ENCODE measurements around the gene KRT80. TPM values are rescaled to one million over a fixed set of nuclear protein-coding genes. Genes with fewer than 3 reads are reported as not detected.

KRT80 gene
- total and polyA plus RNA-seq, 2 of the 13 experiments (the other 11 are each of a cell fraction or from before 2014, with no cell fraction given), result 0.27 to 0.53 TPM

DNA sequence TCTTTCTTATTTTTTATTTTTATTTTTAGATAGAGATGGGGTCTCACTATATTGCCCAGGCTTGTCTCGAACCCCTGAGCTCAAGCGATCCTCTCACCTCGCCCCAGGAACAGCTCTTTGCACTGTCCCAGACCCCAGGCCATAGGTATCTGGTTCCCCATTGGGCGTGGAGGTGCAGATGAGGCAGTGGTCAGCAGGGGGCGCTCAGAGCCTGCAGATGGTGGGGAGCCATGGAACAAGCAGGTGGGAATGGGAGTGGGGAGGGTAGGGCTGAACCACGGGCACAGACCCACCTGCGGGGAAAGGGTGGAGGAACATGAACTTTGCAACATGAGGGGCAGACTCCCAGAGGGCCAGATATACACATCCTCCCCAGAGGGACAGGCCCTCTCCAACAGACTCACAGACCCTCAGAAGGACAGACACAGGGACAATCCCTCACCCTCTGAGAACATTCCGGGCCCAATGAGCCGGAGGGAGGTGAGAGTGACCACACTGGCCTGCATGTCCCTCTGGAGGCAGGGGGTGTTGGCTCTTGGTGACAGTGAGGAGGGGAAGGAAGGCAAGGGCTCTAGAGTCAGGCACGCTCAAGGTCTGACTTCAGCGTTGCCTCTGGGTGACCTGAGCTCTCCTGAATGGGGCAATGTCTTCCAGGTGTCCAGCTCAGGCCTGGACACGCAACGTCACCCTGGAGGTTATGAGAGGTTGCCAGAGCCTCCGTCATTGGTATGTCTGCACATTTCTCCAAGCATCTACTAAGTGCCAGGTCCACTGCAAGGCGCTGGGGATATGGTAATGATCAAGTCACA lies 34.9 kb downstream of the KRT80 start (continued):
- no peak for TF ChIP-seq FOXP1 (IDR thresholded peaks at IDR 0.05)
- no peak for TF ChIP-seq FOXP1 (CRISPR knock-in tag; IDR thresholded peaks at IDR 0.05)

DNA sequence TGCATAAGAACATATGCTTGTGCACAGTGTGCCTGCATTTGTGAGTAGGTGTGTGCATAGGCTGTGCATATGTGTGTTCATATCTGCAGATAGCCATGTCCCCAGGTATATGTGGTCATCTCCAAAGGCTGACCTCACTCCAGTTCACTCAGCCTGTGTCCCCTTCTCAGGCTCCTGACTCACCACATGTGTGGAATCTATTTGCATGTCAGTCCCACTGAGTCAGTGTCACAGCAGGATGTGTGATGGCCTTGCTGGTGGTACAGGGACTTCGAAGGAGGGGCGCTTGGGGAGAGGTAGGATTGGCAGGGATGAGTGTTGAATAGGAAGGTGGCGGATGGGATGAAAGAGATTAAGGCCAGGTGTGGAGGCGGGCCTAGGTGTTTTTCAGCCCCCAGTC lies 35.5 kb downstream of the KRT80 start:
- ChIA-PET POLR2A (no interaction called here), CTCF (ENCODE audit: low intra/inter-chr PET ratio, low total read pairs) (interaction anchor here (2.6 to 2.7 kb wide), 3 partner anchors 57 to 723 kb away, joined by 16 to 45 read pairs (median 21); no protein-coding TSS in a partner anchor)
- Histone ChIP-seq H3K4me1 (ENCODE audit: insufficient read depth, low read length) (no peaks in the 10 kb centered on the region), H3K27ac (ENCODE audit: extremely low read length, insufficient read depth, low read length) (no peak overlapping the region), H3K9me3 (ENCODE audit: low read length) (no peaks in the 10 kb centered on the region), H3K4me3 (replicated peaks in 1 of 3; ENCODE audit: insufficient read depth in 1 of 3, low read depth in 2 of 3, low read length in 3 of 3) (no peak overlapping the region), H4K20me1 (ENCODE audit: insufficient read depth, low read length) (no peaks in the 10 kb centered on the region), H3K36me3 (replicated peaks in 1 of 2; ENCODE audit: control insufficient read depth in 1 of 2, insufficient read depth in 2 of 2, low read length in 2 of 2) (no peaks in the 10 kb centered on the region), H3K79me2 (ENCODE audit: insufficient read depth, low read length) (no peaks in the 10 kb centered on the region), H2AFZ (ENCODE audit: low read length) (no peak overlapping the region), H3K4me2 (ENCODE audit: low read depth, low read length) (no peak overlapping the region), H3K27me3 (ENCODE audit: control insufficient read depth in 1 of 2, insufficient read depth in 2 of 2, low read length in 2 of 2) (no peaks in the 10 kb centered on the region), H3K9ac (ENCODE audit: insufficient read depth, low read depth, low read length) (no peak overlapping the region)
- intact Hi-C loops (cut with micrococcal nuclease; ENCODE audit: unreplicated experiment), result loop anchor here (1.0 to 2.0 kb wide), 3 partner anchors 171 to 723 kb away; no protein-coding TSS in a partner anchor
- WGBS (ENCODE audit: low lambda C conversion rate), result 38% methylated on average over 4 of the region's 4 CpGs
- no peak for DNase-seq (ENCODE audit: low spot score)
- in situ Hi-C loops (cut with HindIII; ENCODE audit: extremely low pct_ligation_motif_present, low pct_unique_long_range_greater_than_20kb), result no loop called here
- TF ChIP-seq, protein P1, sequence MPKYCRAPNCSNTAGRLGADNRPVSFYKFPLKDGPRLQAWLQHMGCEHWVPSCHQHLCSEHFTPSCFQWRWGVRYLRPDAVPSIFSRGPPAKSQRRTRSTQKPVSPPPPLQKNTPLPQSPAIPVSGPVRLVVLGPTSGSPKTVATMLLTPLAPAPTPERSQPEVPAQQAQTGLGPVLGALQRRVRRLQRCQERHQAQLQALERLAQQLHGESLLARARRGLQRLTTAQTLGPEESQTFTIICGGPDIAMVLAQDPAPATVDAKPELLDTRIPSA (CRISPR knock-in tag; IDR thresholded peaks at IDR 0.05; ENCODE audit: borderline replicate concordance), result no peak
- TF ChIP-seq ZNF20 (CRISPR knock-in tag; IDR thresholded peaks at IDR 0.05), result no peak
- no peak for TF ChIP-seq RARA (CRISPR knock-in tag; IDR thresholded peaks at IDR 0.05)
- TF ChIP-seq, protein P2, sequence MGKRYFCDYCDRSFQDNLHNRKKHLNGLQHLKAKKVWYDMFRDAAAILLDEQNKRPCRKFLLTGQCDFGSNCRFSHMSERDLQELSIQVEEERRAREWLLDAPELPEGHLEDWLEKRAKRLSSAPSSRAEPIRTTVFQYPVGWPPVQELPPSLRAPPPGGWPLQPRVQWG (CRISPR knock-in tag; IDR thresholded peaks at IDR 0.05; ENCODE audit: borderline replicate concordance, low read depth), result no peak
- TF ChIP-seq FOXA1 (IDR thresholded peaks at IDR 0.05), result no peak
- no peak for TF ChIP-seq FOXA1 (CRISPR knock-in tag; IDR thresholded peaks at IDR 0.05)
- no peak for TF ChIP-seq GPN1 (CRISPR knock-in tag; IDR thresholded peaks at IDR 0.05; ENCODE audit: borderline replicate concordance)
- TF ChIP-seq ETV5 (CRISPR knock-in tag; IDR thresholded peaks at IDR 0.05; ENCODE audit: borderline replicate concordance), result no peak
- TF ChIP-seq ZNF577 (CRISPR knock-in tag; IDR thresholded peaks at IDR 0.05; ENCODE audit: borderline replicate concordance, low read depth), result no peak
- no peak for TF ChIP-seq ZSCAN12 (CRISPR knock-in tag; IDR thresholded peaks at IDR 0.05)
- TF ChIP-seq ZNF629 (CRISPR knock-in tag; conservative IDR thresholded peaks at IDR 0.05), result no peak
- TF ChIP-seq, protein P3, sequence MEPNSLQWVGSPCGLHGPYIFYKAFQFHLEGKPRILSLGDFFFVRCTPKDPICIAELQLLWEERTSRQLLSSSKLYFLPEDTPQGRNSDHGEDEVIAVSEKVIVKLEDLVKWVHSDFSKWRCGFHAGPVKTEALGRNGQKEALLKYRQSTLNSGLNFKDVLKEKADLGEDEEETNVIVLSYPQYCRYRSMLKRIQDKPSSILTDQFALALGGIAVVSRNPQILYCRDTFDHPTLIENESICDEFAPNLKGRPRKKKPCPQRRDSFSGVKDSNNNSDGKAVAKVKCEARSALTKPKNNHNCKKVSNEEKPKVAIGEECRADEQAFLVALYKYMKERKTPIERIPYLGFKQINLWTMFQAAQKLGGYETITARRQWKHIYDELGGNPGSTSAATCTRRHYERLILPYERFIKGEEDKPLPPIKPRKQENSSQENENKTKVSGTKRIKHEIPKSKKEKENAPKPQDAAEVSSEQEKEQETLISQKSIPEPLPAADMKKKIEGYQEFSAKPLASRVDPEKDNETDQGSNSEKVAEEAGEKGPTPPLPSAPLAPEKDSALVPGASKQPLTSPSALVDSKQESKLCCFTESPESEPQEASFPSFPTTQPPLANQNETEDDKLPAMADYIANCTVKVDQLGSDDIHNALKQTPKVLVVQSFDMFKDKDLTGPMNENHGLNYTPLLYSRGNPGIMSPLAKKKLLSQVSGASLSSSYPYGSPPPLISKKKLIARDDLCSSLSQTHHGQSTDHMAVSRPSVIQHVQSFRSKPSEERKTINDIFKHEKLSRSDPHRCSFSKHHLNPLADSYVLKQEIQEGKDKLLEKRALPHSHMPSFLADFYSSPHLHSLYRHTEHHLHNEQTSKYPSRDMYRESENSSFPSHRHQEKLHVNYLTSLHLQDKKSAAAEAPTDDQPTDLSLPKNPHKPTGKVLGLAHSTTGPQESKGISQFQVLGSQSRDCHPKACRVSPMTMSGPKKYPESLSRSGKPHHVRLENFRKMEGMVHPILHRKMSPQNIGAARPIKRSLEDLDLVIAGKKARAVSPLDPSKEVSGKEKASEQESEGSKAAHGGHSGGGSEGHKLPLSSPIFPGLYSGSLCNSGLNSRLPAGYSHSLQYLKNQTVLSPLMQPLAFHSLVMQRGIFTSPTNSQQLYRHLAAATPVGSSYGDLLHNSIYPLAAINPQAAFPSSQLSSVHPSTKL (CRISPR knock-in tag; IDR thresholded peaks at IDR 0.05), result no peak
- TF ChIP-seq, protein P4, sequence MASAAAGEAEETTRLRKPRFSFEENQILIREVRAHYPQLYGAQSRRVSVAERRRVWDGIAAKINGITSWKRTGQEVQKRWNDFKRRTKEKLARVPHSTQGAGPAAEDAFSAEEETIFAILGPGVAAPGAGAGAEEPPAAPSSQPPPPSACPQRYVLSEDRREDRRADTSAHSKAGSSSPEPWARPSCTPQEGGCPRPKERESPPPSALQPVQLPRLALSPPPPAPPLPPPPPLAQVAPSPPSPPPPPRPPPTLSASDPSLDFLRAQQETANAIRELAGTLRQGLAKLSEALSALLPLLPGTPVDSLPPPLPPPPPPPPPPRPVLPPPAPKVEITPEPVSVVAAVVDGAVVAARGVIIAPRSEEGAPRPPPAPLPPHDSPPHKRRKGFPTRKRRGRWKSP (CRISPR knock-in tag; IDR thresholded peaks at IDR 0.05), result no peak
- no peak for TF ChIP-seq RBAK (CRISPR knock-in tag; IDR thresholded peaks at IDR 0.05)
- no peak for TF ChIP-seq NFRKB (IDR thresholded peaks at IDR 0.05)
- no peak for ATAC-seq
- no TSS peak for BruUV-seq (replicated peaks)
- no peak for FAIRE-seq
